K562 (cell line): Measurements from ENCODE around the gene FRRS1. TPM values are rescaled to one million over a fixed set of nuclear protein-coding genes. Genes with fewer than 3 reads are reported as not detected.
A peak's percentile ranks its signal among the peaks of the same experiment; 100 is the strongest.

Experiments
- BACH1 ChIP-seq: fragments of 200-800 bp; sonication (Bioruptor generic); IDR thresholded peaks from 2 replicates; pipeline ENCODE4 v1.6.1; 2016; ENCODE audit warnings: missing genetic modification characterization, missing compliant biosample characterization
- MIER1 ChIP-seq: fragments of 450-650 bp; IDR thresholded peaks from 2 replicates; pipeline ENCODE4 v1.6.1; 2016; ENCODE audit warnings: antibody characterized with exemption, mild to moderate bottlenecking, low read depth
- NCOR1 ChIP-seq: fragments of 450-650 bp; IDR thresholded peaks from 2 replicates; pipeline ENCODE4 v1.6.1; 2016; ENCODE audit warnings: mild to moderate bottlenecking, moderate library complexity
- NFRKB ChIP-seq: fragments of 450-650 bp; IDR thresholded peaks from 2 replicates; pipeline ENCODE4 v1.6.1; 2016; ENCODE audit warnings: low read depth
- NFXL1 ChIP-seq: fragments of 450-650 bp; formaldehyde crosslinking; IDR thresholded peaks from 2 replicates; pipeline ENCODE4 v1.4.0; 2021; ENCODE audit warnings: mild to moderate bottlenecking
- PHB2 ChIP-seq: fragments of 450-650 bp; IDR thresholded peaks from 2 replicates; pipeline ENCODE4 v1.6.1; 2017; ENCODE audit warnings: low read depth
- PHF8 ChIP-seq: fragments of 200-600 bp; sonication (generic); IDR thresholded peaks from 2 replicates; pipeline ENCODE4 v1.6.1; 2012; ENCODE audit warnings: mixed run types, mild to moderate bottlenecking, inconsistent platforms, low read length, moderate library complexity, borderline replicate concordance
- POLR2A ChIP-seq: fragments of 450-650 bp; conservative IDR thresholded peaks from 2 replicates; pipeline ENCODE4 v1.6.1; 2016
- RFX1 ChIP-seq: fragments of 450-650 bp; IDR thresholded peaks from 2 replicates; pipeline ENCODE4 v1.6.1; 2016; ENCODE audit warnings: mild to moderate bottlenecking, moderate library complexity
- SOX6 ChIP-seq: fragments of 450-650 bp; IDR thresholded peaks from 2 replicates; pipeline ENCODE4 v1.6.1; 2014; ENCODE audit warnings: mild to moderate bottlenecking
- ZNF224 ChIP-seq: sonication (generic); formaldehyde crosslinking; IDR thresholded peaks from 2 replicates; pipeline ENCODE4 v1.8.0; 2022; ENCODE audit warnings: mild to moderate bottlenecking, missing genetic modification reagents
- ZNF584 ChIP-seq: fragments of 200-800 bp; sonication (Bioruptor generic); IDR thresholded peaks from 2 replicates; pipeline ENCODE4 v1.6.1; 2016; ENCODE audit warnings: low read depth, mild to moderate bottlenecking, missing genetic modification characterization, missing compliant biosample characterization
- ZNF785 ChIP-seq: fragments of 250-450 bp; sonication (Bioruptor Pico); IDR thresholded peaks from 2 replicates; pipeline ENCODE4 v1.4.0; 2020; ENCODE audit warnings: mild to moderate bottlenecking
- polyA plus RNA-seq, 8 experiments: library from polyadenylated mRNA; depleted of rRNA in 4 of 8; stranded (reverse) in 5 of 8; unstranded in 3 of 8; fragments of >200 nt; fragmentation: Nextera tagmentation in 2 of 8; fragmentation: Illumina TruSeq in 1 of 8; extraction: Ambion mirVana in 2 of 8; extraction: Trizol in 1 of 8; gene quantifications; 2 replicates each; pipeline versions ENCODE4 v1.2.1 to v1.2.3, GENCODE V29; 2011 to 2014; ENCODE audit warnings: inconsistent platforms in 1 of 8, missing spikeins in 1 of 8
- total RNA-seq, 7 experiments: library from RNA; depleted of rRNA in 6 of 7; stranded (reverse); fragments of >200 nt in 6 of 7; fragmentation: Illumina TruSeq in 2 of 7; extraction: Trizol in 2 of 7; gene quantifications; 2 replicates each; pipeline versions ENCODE4 v1.2.1 to v1.2.3, GENCODE V29; 2011 to 2021; ENCODE audit warnings: low replicate concordance in 1 of 7
- TF ChIP-seq, protein P1 (sequence below): fragments of 450-650 bp; IDR thresholded peaks from 2 replicates; pipeline ENCODE4 v1.6.1; 2016; ENCODE audit warnings: mild to moderate bottlenecking, moderate library complexity
- TF ChIP-seq, protein P2 (sequence below): fragments of 450-650 bp; IDR thresholded peaks from 2 replicates; pipeline ENCODE4 v1.6.1; 2016

The FRRS1 gene
- total and polyA plus RNA-seq, 9 of the 15 experiments (the other 6 are each of a cell fraction or from before 2014, with no cell fraction given), result 0.87 to 54.0 (median 23.7) TPM

DNA sequence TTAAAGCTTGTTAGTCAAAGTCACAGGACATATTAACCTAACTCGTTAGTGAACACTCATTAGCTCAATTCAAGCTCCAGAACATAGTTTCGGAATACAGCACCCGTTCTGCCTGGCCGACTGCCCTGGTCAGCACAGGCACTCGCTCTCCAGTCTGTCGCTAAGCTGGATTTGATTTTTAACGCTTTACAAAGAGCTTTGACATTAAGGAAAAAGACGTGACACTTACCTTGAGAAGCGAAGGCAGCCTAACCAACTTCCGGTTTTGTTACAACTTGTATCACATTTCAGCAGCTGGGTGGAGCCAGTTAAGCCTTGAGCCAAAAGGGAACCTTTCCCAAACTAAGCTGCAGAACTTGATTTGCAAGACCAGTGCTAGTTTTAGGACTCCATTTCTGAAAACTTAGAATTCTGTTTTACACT lies at the start of gene FRRS1 (continued):
- TF ChIP-seq, protein P1, sequence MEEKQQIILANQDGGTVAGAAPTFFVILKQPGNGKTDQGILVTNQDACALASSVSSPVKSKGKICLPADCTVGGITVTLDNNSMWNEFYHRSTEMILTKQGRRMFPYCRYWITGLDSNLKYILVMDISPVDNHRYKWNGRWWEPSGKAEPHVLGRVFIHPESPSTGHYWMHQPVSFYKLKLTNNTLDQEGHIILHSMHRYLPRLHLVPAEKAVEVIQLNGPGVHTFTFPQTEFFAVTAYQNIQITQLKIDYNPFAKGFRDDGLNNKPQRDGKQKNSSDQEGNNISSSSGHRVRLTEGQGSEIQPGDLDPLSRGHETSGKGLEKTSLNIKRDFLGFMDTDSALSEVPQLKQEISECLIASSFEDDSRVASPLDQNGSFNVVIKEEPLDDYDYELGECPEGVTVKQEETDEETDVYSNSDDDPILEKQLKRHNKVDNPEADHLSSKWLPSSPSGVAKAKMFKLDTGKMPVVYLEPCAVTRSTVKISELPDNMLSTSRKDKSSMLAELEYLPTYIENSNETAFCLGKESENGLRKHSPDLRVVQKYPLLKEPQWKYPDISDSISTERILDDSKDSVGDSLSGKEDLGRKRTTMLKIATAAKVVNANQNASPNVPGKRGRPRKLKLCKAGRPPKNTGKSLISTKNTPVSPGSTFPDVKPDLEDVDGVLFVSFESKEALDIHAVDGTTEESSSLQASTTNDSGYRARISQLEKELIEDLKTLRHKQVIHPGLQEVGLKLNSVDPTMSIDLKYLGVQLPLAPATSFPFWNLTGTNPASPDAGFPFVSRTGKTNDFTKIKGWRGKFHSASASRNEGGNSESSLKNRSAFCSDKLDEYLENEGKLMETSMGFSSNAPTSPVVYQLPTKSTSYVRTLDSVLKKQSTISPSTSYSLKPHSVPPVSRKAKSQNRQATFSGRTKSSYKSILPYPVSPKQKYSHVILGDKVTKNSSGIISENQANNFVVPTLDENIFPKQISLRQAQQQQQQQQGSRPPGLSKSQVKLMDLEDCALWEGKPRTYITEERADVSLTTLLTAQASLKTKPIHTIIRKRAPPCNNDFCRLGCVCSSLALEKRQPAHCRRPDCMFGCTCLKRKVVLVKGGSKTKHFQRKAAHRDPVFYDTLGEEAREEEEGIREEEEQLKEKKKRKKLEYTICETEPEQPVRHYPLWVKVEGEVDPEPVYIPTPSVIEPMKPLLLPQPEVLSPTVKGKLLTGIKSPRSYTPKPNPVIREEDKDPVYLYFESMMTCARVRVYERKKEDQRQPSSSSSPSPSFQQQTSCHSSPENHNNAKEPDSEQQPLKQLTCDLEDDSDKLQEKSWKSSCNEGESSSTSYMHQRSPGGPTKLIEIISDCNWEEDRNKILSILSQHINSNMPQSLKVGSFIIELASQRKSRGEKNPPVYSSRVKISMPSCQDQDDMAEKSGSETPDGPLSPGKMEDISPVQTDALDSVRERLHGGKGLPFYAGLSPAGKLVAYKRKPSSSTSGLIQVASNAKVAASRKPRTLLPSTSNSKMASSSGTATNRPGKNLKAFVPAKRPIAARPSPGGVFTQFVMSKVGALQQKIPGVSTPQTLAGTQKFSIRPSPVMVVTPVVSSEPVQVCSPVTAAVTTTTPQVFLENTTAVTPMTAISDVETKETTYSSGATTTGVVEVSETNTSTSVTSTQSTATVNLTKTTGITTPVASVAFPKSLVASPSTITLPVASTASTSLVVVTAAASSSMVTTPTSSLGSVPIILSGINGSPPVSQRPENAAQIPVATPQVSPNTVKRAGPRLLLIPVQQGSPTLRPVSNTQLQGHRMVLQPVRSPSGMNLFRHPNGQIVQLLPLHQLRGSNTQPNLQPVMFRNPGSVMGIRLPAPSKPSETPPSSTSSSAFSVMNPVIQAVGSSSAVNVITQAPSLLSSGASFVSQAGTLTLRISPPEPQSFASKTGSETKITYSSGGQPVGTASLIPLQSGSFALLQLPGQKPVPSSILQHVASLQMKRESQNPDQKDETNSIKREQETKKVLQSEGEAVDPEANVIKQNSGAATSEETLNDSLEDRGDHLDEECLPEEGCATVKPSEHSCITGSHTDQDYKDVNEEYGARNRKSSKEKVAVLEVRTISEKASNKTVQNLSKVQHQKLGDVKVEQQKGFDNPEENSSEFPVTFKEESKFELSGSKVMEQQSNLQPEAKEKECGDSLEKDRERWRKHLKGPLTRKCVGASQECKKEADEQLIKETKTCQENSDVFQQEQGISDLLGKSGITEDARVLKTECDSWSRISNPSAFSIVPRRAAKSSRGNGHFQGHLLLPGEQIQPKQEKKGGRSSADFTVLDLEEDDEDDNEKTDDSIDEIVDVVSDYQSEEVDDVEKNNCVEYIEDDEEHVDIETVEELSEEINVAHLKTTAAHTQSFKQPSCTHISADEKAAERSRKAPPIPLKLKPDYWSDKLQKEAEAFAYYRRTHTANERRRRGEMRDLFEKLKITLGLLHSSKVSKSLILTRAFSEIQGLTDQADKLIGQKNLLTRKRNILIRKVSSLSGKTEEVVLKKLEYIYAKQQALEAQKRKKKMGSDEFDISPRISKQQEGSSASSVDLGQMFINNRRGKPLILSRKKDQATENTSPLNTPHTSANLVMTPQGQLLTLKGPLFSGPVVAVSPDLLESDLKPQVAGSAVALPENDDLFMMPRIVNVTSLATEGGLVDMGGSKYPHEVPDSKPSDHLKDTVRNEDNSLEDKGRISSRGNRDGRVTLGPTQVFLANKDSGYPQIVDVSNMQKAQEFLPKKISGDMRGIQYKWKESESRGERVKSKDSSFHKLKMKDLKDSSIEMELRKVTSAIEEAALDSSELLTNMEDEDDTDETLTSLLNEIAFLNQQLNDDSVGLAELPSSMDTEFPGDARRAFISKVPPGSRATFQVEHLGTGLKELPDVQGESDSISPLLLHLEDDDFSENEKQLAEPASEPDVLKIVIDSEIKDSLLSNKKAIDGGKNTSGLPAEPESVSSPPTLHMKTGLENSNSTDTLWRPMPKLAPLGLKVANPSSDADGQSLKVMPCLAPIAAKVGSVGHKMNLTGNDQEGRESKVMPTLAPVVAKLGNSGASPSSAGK, result no peak
- TF ChIP-seq ZNF224 (CRISPR knock-in tag) (no peak), NCOR1 (no peak; the same call in 1 of the 2 replicates), POLR2A (peak; percentile 80), PHB2 (no peak), SOX6 (peak; percentile 59; the same call in 1 of the 2 replicates), ZNF584 (no peak), RFX1 (no peak), NFXL1 (CRISPR knock-in tag) (no peak), PHF8 (peak; percentile 68), NFRKB (no peak), MIER1 (no peak), ZNF785 (CRISPR knock-in tag) (no peak), BACH1 (tag) (no peak)
- TF ChIP-seq, protein P2, sequence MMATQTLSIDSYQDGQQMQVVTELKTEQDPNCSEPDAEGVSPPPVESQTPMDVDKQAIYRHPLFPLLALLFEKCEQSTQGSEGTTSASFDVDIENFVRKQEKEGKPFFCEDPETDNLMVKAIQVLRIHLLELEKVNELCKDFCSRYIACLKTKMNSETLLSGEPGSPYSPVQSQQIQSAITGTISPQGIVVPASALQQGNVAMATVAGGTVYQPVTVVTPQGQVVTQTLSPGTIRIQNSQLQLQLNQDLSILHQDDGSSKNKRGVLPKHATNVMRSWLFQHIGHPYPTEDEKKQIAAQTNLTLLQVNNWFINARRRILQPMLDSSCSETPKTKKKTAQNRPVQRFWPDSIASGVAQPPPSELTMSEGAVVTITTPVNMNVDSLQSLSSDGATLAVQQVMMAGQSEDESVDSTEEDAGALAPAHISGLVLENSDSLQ, result peak; percentile 25; the same call in 1 of the 2 replicates
